Heart left ventricle (tissue), 13 donors: ENCODE data around the gene HBG2.

Experiments
- POLR2A ChIP-seq, 2 donors: fragments of 450-650 bp; IDR thresholded peaks; one replicate each; pipeline ENCODE4 v1.6.1; 2017; ENCODE audit warnings: antibody characterized with exemption in 2 of 2, mild to moderate bottlenecking in 2 of 2, moderate library complexity in 2 of 2
- TF ChIP-seq, protein P1 (sequence below), 12 donors: fragments of 200-600 bp; sonication (generic) in 4 of 12; IDR thresholded peaks; one replicate each; pipeline versions ENCODE4 v1.5.0 to v1.8.0; 2018 to 2022; ENCODE audit warnings: antibody characterized with exemption in 12 of 12, mild to moderate bottlenecking in 5 of 12
- donor health status: ischemic (EF 13 %, LVEDD 7.1; RV severe dilation, severe dysfunction).
- donor health status: DM: no; HTN: yes; CAD: no.
- donor health status: DM: no; HTN: no; CAD: no.
- donor health status: ischemic (EF 25% LVEDD 6.9; RV normal size, moderate dysfunction).
- donor health status: ischemic (EF 25% LVEDD 5.7; RV mildly dilated, moderate dysfunction).
- donor health status: ischemic (EF 35%, LVEDD 5.7; RV mildly dilated, moderate dysfunction).
- donor health status: nonischemic (EF 11% LVEDD 7.7; RV severe dilation, severe dysfunction).
- donor health status: DM: yes; HTN: yes; CAD: no.
- donor health status: PGD.
- donor health status: ischemic (EF 29% LVEDD 5.4; RV normal size, mild dysfunction).
- donor health status: nonischemic (EF 23%, LVEDD 6.1; RV moderate dilation, normal function).

DNA sequence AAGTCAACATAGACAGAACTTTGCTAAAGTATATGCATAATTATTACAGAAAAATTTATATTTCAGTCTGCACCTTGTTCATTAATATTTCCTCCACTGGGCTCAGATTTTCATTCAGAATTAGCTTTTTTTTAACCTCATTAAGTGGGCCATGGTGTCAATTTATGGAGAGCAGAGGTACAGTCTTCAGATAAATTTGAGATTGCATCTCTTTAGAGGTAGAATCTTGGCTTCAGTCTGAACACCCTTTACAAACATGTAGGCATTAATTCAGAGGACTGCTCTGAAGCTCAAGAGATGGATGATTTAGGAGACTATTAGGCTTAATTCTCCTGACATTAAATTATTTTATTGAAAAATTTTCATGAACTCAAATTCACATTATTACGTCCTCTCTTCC, 24.3 kb downstream of the HBG2 start:
- TF ChIP-seq POLR2A (IDR thresholded peaks at IDR 0.05) = no peak
- TF ChIP-seq, protein P1, sequence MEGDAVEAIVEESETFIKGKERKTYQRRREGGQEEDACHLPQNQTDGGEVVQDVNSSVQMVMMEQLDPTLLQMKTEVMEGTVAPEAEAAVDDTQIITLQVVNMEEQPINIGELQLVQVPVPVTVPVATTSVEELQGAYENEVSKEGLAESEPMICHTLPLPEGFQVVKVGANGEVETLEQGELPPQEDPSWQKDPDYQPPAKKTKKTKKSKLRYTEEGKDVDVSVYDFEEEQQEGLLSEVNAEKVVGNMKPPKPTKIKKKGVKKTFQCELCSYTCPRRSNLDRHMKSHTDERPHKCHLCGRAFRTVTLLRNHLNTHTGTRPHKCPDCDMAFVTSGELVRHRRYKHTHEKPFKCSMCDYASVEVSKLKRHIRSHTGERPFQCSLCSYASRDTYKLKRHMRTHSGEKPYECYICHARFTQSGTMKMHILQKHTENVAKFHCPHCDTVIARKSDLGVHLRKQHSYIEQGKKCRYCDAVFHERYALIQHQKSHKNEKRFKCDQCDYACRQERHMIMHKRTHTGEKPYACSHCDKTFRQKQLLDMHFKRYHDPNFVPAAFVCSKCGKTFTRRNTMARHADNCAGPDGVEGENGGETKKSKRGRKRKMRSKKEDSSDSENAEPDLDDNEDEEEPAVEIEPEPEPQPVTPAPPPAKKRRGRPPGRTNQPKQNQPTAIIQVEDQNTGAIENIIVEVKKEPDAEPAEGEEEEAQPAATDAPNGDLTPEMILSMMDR (IDR thresholded peaks at IDR 0.05) = no peak
